Astrocyte of the spinal cord (primary cell): ENCODE results near the gene DOCK8.

Experiments
- DNase-seq: peaks from one replicate; pipeline ENCODE4 v3.0.0; 2011; ENCODE audit warnings: low read depth, low spot score
- H3K4me3 ChIP-seq: 2 replicates; pipeline ENCODE4 v1.5.1; 2011; ENCODE audit warnings: low read depth, mild to moderate bottlenecking, low read length, moderate library complexity
- in situ Hi-C: cut with HindIII; loops from 2 replicates; pipeline ENCODE4 v1.10.0; 2017; ENCODE audit warnings: low sequenced_read_pairs
- TF ChIP-seq, protein P1 (sequence below): IDR thresholded peaks from 2 replicates; pipeline ENCODE4 v1.5.1; 2012; ENCODE audit warnings: low read depth, mild to moderate bottlenecking, low read length, inconsistent platforms

Gene DOCK8

DNA sequence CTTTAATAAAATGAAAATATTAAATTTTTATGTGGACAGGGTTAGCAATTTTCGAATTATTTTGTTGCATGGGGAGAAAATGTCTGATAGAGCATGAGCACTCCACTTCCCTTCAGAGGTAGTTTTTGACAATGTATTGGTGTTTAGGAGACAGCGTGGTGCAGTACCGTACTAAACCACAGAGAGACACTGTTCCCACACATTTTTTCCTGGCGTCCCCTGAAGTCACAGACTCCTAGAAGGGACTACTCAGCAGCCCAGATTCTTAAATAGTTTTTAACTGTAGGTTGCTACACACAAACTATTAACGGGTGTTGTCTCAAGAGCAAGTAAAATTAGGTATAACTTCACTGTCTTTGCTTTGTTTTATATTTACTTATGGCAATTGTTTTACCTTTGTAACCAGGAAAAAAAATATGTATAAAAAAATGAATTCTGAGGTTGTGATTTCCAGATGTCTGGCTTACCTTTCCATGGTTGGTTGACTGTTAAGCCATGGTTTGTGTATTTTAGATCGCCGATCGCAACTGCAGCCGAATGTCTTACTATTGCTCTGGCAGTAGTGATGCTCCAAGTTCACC, 171.2 kb downstream of the DOCK8 start:
- peak; percentile 62 for DNase-seq
- TF ChIP-seq, protein P1, sequence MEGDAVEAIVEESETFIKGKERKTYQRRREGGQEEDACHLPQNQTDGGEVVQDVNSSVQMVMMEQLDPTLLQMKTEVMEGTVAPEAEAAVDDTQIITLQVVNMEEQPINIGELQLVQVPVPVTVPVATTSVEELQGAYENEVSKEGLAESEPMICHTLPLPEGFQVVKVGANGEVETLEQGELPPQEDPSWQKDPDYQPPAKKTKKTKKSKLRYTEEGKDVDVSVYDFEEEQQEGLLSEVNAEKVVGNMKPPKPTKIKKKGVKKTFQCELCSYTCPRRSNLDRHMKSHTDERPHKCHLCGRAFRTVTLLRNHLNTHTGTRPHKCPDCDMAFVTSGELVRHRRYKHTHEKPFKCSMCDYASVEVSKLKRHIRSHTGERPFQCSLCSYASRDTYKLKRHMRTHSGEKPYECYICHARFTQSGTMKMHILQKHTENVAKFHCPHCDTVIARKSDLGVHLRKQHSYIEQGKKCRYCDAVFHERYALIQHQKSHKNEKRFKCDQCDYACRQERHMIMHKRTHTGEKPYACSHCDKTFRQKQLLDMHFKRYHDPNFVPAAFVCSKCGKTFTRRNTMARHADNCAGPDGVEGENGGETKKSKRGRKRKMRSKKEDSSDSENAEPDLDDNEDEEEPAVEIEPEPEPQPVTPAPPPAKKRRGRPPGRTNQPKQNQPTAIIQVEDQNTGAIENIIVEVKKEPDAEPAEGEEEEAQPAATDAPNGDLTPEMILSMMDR, result peak; percentile 91
- in situ Hi-C loops, result no loop called here
- no peak overlapping the region for H3K4me3 ChIP-seq

DNA sequence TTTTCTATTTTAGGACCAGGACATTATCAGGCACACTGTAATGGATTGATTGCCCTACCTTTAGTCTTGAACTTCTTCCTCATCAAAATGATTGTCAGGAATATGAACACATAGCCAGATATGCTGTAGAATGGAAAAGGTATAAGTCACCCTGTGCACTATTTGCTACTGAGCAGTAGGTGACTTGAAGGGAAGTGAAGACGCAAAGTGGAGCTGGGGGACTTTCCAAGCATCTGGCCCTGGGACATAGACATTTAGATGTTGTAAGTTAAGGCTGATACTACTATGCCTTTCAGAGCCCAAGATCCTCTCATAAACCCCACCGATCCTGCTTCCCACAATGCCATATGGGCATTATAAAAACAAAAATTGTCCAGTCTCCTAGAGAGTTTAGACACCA, 174.5 kb downstream of the DOCK8 start:
- TF ChIP-seq, protein P1, result no peak
- no peak for DNase-seq
- no peak overlapping the region for H3K4me3 ChIP-seq
- in situ Hi-C loops, result no loop called here

DNA sequence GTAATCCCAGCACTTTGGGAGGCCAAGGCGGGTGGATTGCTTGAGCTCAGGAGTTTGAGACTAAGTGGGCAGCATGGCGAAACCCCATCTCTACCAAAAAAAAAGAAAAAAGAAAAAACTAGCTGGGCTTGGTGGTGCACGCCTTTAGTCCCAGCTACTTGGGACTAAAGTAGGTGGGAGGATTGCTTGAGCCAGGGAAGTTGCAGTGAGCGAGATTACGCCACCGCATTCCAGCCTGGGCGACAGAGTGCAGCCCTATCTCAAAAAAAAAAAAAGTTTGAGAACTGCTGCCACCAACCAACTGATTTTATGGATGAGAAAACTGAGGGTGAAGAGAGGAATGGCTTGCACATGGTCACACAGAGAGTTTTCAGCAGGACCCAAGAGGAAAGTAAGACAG, 175.1 kb downstream of the DOCK8 start:
- in situ Hi-C loops, result no loop called here
- no peak overlapping the region for H3K4me3 ChIP-seq
- TF ChIP-seq, protein P1, result no peak
- DNase-seq, result no peak

DNA sequence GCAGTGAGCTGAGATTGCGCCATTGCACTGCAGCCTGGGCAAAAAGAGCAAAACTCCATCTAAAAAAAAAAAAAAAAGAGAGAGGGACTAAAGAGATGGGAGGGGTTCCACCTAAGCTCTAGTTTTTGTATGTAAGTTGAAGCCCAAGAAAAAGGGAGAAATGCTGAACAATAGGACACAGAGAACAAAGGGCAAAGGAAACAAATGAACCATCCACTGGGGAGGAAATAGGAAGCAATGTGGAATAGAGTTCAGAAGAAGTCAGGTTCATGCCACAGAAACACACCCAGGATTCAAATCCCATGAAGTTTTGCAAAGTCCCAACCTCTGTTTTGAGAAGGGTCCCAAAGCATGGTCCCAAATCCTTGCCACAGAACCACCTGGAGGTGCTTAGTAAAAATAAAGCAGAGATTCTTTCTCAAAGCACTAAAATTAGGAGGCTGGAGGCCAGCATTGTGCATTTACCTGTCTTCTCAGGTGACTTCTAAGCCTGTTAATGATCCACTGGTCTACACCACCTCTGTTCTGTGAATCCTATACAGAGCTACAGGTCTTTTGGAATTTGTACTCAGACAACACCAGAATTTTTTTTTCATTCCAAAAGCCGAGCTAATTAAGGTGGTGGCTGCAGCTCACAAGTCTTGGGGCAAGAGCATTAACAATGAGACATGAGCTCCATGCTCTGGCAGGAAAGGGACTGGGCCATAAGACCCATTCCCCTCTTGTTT, 177.6 kb downstream of the DOCK8 start:
- in situ Hi-C loops, result no loop called here
- no peak for DNase-seq
- no peak overlapping the region for H3K4me3 ChIP-seq
- TF ChIP-seq, protein P1, result no peak

DNA sequence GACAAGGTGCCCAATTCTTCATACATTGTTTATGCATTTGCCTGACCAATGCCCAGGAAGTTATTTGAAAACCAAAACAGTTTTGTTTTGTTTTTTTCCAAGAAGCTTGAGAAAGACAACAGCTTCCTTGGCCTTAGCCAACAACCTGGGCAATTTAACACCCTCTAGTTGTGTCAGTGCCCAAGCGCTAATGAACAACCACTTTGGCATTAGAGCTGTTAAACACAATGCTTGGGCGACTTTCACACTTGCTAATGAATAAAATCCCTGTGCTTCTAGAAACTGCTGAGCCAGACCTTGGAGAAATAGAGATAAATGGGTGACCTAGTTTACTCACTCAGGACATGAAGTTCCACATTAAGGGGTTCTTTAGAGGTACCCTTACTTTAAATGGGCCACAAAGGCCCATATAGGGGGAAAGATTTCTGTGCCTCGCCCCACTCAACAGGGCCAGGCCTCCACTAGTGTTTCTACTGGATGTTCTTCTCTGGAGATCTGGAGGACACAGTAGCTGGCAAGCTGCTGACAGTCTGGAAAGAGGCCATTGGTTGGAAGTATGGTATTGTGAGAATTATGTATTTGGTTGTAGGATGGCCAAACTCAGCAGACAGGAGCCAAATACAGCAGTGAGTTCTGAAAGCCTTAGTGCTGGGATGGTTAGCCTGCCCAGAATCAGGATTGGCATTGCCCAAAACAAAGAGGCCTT, 179.8 kb downstream of the DOCK8 start:
- in situ Hi-C loops, result no loop called here

DNA sequence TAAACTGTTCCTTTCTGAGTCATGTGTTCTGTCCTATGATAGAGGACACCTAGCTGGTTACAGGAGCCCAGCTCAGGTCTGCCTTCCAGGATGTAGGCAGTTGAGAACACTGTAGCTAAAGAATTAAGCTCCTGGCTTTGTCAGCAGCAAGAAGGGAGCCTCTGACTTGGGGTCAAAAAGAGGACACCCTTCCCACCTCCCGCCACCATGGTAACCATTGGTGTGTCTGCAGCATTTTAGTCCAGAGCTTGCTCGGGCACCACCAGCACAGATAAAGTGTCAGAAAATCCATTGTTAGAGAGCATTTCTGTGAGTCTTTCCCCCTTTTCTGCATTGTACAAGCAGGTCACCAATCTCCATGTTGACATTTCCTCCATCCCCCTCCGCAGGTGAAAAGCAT, 181.7 kb downstream of the DOCK8 start:
- no peak overlapping the region for H3K4me3 ChIP-seq
- TF ChIP-seq, protein P1, result no peak
- in situ Hi-C loops, result no loop called here
- no peak for DNase-seq

More for the DNA sequence above, 179.8 kb downstream of the DOCK8 start:
- DNase-seq, result no peak
- H3K4me3 ChIP-seq, result no peak overlapping the region
- TF ChIP-seq, protein P1, result no peak
